Smooth muscle cell (in vitro differentiated cells): ENCODE measurements around the gene COX6A2. TPM values are rescaled to one million over a fixed set of nuclear protein-coding genes. Genes with fewer than 3 reads are reported as not detected.

ENCODE experiments used
- DNase-seq: peaks from one replicate; lab custom pipeline; 2025; ENCODE audit not compliant: unreplicated experiment; lab: John Stamatoyannopoulos, UW
- H2AFZ ChIP-seq: fragments of 200-600 bp; sonication (generic); 2 replicates; pipeline ENCODE4 v1.6.0; 2016; ENCODE audit warnings: antibody characterized with exemption, low read depth, mild to moderate bottlenecking
- H3F3A ChIP-seq: fragments of 200-600 bp; sonication (generic); 2 replicates; pipeline ENCODE4 v1.6.0; 2017; ENCODE audit warnings: antibody characterized with exemption, low read depth
- H3K27ac ChIP-seq: fragments of 200-600 bp; sonication (generic); 2 replicates; pipeline ENCODE4 v1.5.1; 2016; ENCODE audit warnings: low read depth, mild to moderate bottlenecking
- H3K27me3 ChIP-seq: fragments of 200-600 bp; sonication (generic); 2 replicates; pipeline ENCODE4 v1.6.1; 2016; ENCODE audit warnings: low read depth, mild to moderate bottlenecking
- H3K36me3 ChIP-seq: fragments of 200-600 bp; sonication (generic); 2 replicates; pipeline ENCODE4 v1.5.1; 2016; ENCODE audit warnings: low read depth
- H3K4me1 ChIP-seq: fragments of 200-600 bp; sonication (generic); 2 replicates; pipeline ENCODE4 v1.5.1; 2016; ENCODE audit warnings: low read depth
- H3K4me2 ChIP-seq: fragments of 200-600 bp; sonication (generic); 2 replicates; pipeline ENCODE4 v1.6.0; 2016; ENCODE audit warnings: mild to moderate bottlenecking
- H3K4me3 ChIP-seq: fragments of 200-600 bp; sonication (generic); 2 replicates; pipeline ENCODE4 v1.5.1; 2016; ENCODE audit warnings: mild to moderate bottlenecking
- H3K79me2 ChIP-seq: fragments of 200-600 bp; sonication (generic); 2 replicates; pipeline ENCODE4 v1.6.0; 2016; ENCODE audit warnings: low read depth, mild to moderate bottlenecking
- H3K9ac ChIP-seq: fragments of 200-600 bp; sonication (generic); 2 replicates; pipeline ENCODE4 v1.6.0; 2016; ENCODE audit warnings: low read depth
- H3K9me3 ChIP-seq: fragments of 200-600 bp; sonication (generic); replicated peaks from 2 replicates; pipeline ENCODE4 v1.5.1; 2016; ENCODE audit warnings: low read depth
- H4K20me1 ChIP-seq: fragments of 200-600 bp; sonication (generic); 2 replicates; pipeline ENCODE4 v1.6.0; 2016; ENCODE audit warnings: low read depth
- CTCF ChIP-seq: fragments of 200-600 bp; sonication (generic); IDR thresholded peaks from 2 replicates; pipeline ENCODE4 v1.5.1; 2017; ENCODE audit warnings: borderline replicate concordance, mild to moderate bottlenecking, antibody characterized with exemption; ENCODE audit not compliant: insufficient read depth, poor library complexity, severe bottlenecking
- WGBS: methylation state at CpG from one replicate; pipeline ENCODE4 v1.1.7; 2016; ENCODE audit warnings: low lambda C conversion rate; 5-methylcytosine and 5-hydroxymethylcytosine counted together
- polyA plus RNA-seq: library from polyadenylated mRNA; unstranded; fragments of >200 nt; fragmentation: Nextera tagmentation; extraction: Ambion mirVana; gene quantifications from 2 replicates; pipeline ENCODE4 v1.2.1, GENCODE V29; 2016
- total RNA-seq: library from RNA; depleted of rRNA; stranded (reverse); fragments of >200 nt; gene quantifications from 2 replicates; pipeline ENCODE4 v1.2.3, GENCODE V29; 2014

COX6A2 gene
- total and polyA plus RNA-seq, 2 experiments from 2014 or later: not detected

DNA sequence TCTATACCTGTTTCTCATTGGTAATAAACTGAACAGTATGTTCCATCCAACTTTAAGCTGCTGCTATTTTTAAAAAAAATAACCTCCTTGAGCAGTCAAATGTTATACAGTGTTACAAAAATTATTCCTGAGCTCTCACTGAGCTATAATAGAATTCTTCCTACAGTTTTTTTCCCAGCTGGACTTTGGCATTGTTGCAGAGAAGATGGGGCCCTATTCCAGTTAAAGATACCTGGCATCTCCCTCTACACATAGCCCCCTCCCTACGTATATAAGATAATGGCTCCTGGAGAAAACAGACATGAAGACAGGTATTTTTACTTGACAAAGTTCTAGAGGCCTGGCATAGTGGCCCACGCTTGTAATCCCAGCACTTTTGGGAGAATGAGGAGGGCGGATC is 1.6 kb upstream of the COX6A2 start:
- Histone ChIP-seq H3K27me3 (peaks cover 6% of the 10 kb centered on the region), H3K9ac (no peak overlapping the region), H3K4me1 (no peaks in the 10 kb centered on the region), H2AFZ (no peak overlapping the region), H3K4me3 (no peak overlapping the region), H3K36me3 (no peaks in the 10 kb centered on the region), H3F3A (no peaks in the 10 kb centered on the region), H4K20me1 (no peaks in the 10 kb centered on the region), H3K4me2 (no peak overlapping the region), H3K79me2 (no peaks in the 10 kb centered on the region), H3K27ac (no peak overlapping the region), H3K9me3 (no peaks in the 10 kb centered on the region)
- 89% methylated on average over 3 of the region's 3 CpGs for WGBS
- no peak for DNase-seq
- no peak for TF ChIP-seq CTCF

DNA sequence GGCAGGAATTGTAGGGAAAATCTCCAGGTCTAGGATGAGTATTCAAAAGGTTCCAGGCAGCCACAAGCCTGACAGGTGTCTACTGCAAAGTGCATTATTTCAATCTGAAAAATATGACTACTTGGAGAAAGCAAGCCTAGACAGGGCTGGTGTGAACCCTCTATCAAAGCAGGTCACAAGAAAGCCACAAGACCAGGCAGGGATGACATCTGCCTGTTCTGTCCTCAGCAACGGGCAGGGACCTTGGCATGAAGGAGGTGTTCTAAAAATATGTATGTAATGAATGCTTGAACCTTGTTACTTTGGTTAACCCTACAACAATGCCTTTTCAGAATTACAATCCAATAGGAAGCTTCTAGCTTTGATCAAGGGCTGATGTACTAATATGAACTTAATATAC is 1.2 kb upstream of the COX6A2 start:
- Histone ChIP-seq H3K36me3 (no peaks in the 10 kb centered on the region), H3K4me3 (no peak overlapping the region), H3K79me2 (no peaks in the 10 kb centered on the region), H2AFZ (no peak overlapping the region), H3K4me2 (no peak overlapping the region), H3K27ac (no peak overlapping the region), H3K27me3 (peaks cover 6% of the 10 kb centered on the region), H3F3A (no peaks in the 10 kb centered on the region), H4K20me1 (no peaks in the 10 kb centered on the region), H3K4me1 (no peaks in the 10 kb centered on the region), H3K9me3 (no peaks in the 10 kb centered on the region), H3K9ac (no peak overlapping the region)
- no peak for TF ChIP-seq CTCF
- DNase-seq: no peak
- WGBS: 91% methylated on average over 1 of the region's 1 CpG

DNA sequence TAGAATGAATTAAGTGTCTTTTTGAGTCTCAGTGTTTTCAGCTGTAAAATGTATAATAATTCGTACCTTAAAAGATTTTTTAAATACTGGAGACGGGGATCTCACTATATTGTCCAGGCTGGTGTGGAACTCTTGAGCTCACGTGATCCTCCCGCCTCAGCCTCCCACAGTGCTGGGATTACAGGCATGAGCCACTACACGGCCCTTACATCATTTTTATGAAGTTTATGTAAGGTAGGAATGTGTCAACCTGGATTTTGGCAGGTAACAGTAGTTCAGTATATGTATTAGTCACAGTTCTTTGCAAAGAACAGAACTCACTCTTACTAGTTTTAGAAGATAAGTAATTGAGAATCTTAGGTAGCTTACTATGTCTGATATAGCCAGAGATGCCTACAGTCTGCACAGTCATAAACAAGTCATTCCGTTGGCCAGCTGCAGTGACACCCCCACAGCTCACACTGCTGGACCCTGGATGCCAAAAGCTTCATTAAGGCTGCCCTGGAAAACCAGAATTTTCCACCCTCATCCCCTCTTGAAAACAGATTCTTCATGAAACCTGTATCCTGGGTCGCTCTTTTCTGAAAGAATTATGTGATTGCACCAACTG is 583 bp upstream of the COX6A2 start:
- Histone ChIP-seq H3K4me1 (no peaks in the 10 kb centered on the region), H2AFZ (no peak overlapping the region), H3K27me3 (peaks cover 6% of the 10 kb centered on the region), H3K79me2 (no peaks in the 10 kb centered on the region), H3K9ac (no peak overlapping the region), H3K36me3 (no peaks in the 10 kb centered on the region), H3K9me3 (no peaks in the 10 kb centered on the region), H3K4me2 (no peak overlapping the region), H4K20me1 (no peaks in the 10 kb centered on the region), H3F3A (no peaks in the 10 kb centered on the region), H3K4me3 (no peak overlapping the region), H3K27ac (no peak overlapping the region)
- no peak for TF ChIP-seq CTCF
- WGBS: 84% methylated on average over 7 of the region's 7 CpGs
- no peak for DNase-seq
